LNCaP clone FGC (cell line): ENCODE measurements around the gene RELB.
"Not testable (repeated sequence)": the region's sequence is repeated elsewhere in the genome, so short reads cannot be mapped to it uniquely, and the experiment has no call there.

ENCODE experiments used
- DNase-seq: peaks from one replicate; pipeline ENCODE4 v3.0.0-alpha.2; 2011; ENCODE audit warnings: low read depth
- H3K4me3 ChIP-seq: 2 replicates; pipeline ENCODE4 v1.5.1; 2011; ENCODE audit warnings: mild to moderate bottlenecking, low read depth, low read length, control low read depth
- CTCF ChIP-seq: IDR thresholded peaks from 2 replicates; pipeline ENCODE4 v1.5.1; 2012; ENCODE audit warnings: mild to moderate bottlenecking; ENCODE audit not compliant: control insufficient read depth, insufficient read depth; ENCODE audit errors: extremely low read depth

Gene RELB

GRCh38 chr19:44993526-44993925, 7.7 kb upstream of the RELB start:
- DNase-seq: no peak
- no peak overlapping the region for H3K4me3 ChIP-seq
- no peak for TF ChIP-seq CTCF

- H3K4me3 ChIP-seq: no peak overlapping the region
- no peak for DNase-seq
- TF ChIP-seq CTCF: no peak
Measured at GRCh38 chr19:44993926-44994537, 7.2 kb upstream of the RELB start.

GRCh38 chr19:44998025-44998424, 3.2 kb upstream of the RELB start:
- DNase-seq: no peak
- no peak for TF ChIP-seq CTCF
- no peak overlapping the region for H3K4me3 ChIP-seq

- DNase-seq, H3K4me3 ChIP-seq: not testable (repeated sequence)
Measured at GRCh38 chr19:44999131-44999925, 1.9 kb upstream of the RELB start.

- not testable (repeated sequence) for DNase-seq
- H3K4me3 ChIP-seq: peak overlapping the region; percentile 18; the same call in 1 of the 2 replicates
Measured at GRCh38 chr19:45000665-45001064, 599 bp upstream of the RELB start.

GRCh38 chr19:45003485-45003884, 2.2 kb downstream of the RELB start:
- no peak for DNase-seq
- no peak for TF ChIP-seq CTCF
- no peak overlapping the region for H3K4me3 ChIP-seq

GRCh38 chr19:45005787-45006186, 4.5 kb downstream of the RELB start:
- H3K4me3 ChIP-seq: no peak overlapping the region
- TF ChIP-seq CTCF: no peak

GRCh38 chr19:45008552-45008951, 7.3 kb downstream of the RELB start:
- H3K4me3 ChIP-seq: no peak overlapping the region
- no peak for DNase-seq
- no peak for TF ChIP-seq CTCF

More at GRCh38 chr19:45005787-45006186, 4.5 kb downstream of the RELB start:
- DNase-seq: no peak
